Stimulated activated naive B cell treated with anti-CD40 and anti-IgM and Interleukin-4, amounts not matched to agents 10 μg/mL and 1 μg/mL and 100 μg/mL, for 72 hours (primary cell): Measurements from ENCODE around the gene NRXN3.

Source experiments
- ATAC-seq, 2 donors: fragments of 150-1000 bp; cut with Tn5 transposase; replicated peaks; 2 replicates each; pipeline ENCODE4 v1.10.0; 2021; ENCODE audit warnings: moderate library complexity in 1 of 2
- DNase-seq: peaks from one replicate; pipeline ENCODE4 v3.0.0; 2021
- H3K27ac Mint-ChIP-seq: one replicate; pipeline ENCODE4 v1.8.0; 2022; ENCODE audit warnings: mild to moderate bottlenecking, mixed read lengths
- H3K27me3 Mint-ChIP-seq, 2 donors: one replicate each; pipeline ENCODE4 v1.8.0; 2022; ENCODE audit warnings: mixed read lengths in 2 of 2
- H3K36me3 Mint-ChIP-seq, 2 donors: one replicate each; pipeline ENCODE4 v1.8.0; 2022; ENCODE audit warnings: mixed read lengths in 2 of 2, mild to moderate bottlenecking in 1 of 2
- H3K4me1 Mint-ChIP-seq, 2 donors: one replicate each; pipeline ENCODE4 v1.8.0; 2022; ENCODE audit warnings: mixed read lengths in 2 of 2, mild to moderate bottlenecking in 1 of 2
- H3K4me3 Mint-ChIP-seq, 2 donors: one replicate each; pipeline ENCODE4 v1.8.0; 2022; ENCODE audit warnings: mild to moderate bottlenecking in 2 of 2, mixed read lengths in 2 of 2, moderate library complexity in 1 of 2
- H3K9me3 Mint-ChIP-seq, 2 donors: one replicate each; pipeline ENCODE4 v1.8.0; 2022; ENCODE audit warnings: mixed read lengths in 2 of 2, mild to moderate bottlenecking in 1 of 2

Gene NRXN3

GRCh38 chr14:79260406-79260805 is 1090.2 kb downstream of the NRXN3 start:
- ATAC-seq (no peak), DNase-seq (no peak)
- Mint-ChIP-seq H3K27me3 (no peaks in the 10 kb centered on the region), H3K36me3 (no peaks in the 10 kb centered on the region), H3K4me1 (no peaks in the 10 kb centered on the region), H3K9me3 (peaks cover 0 to 3% of the 10 kb centered on the region in 2 donors), H3K4me3 (no peak overlapping the region), H3K27ac (no peak overlapping the region)

- DNase-seq (no peak), ATAC-seq (no peak)
- Mint-ChIP-seq H3K9me3 (peaks cover 0 to 1% of the 10 kb centered on the region in 2 donors), H3K36me3 (no peaks in the 10 kb centered on the region), H3K27ac (no peak overlapping the region), H3K4me3 (no peak overlapping the region), H3K27me3 (no peaks in the 10 kb centered on the region), H3K4me1 (no peaks in the 10 kb centered on the region)
Measured at GRCh38 chr14:79265366-79265946, 1095.3 kb downstream of the NRXN3 start.

GRCh38 chr14:79270361-79270760 is 1100.2 kb downstream of the NRXN3 start:
- Mint-ChIP-seq H3K27ac (no peak overlapping the region), H3K36me3 (no peaks in the 10 kb centered on the region), H3K4me1 (no peaks in the 10 kb centered on the region), H3K9me3 (no peaks in the 10 kb centered on the region), H3K4me3 (no peak overlapping the region), H3K27me3 (peaks cover 0 to under 1% of the 10 kb centered on the region in 2 donors)
- DNase-seq: no peak
- ATAC-seq: no peak

GRCh38 chr14:79271122-79271521 is 1100.9 kb downstream of the NRXN3 start:
- no peaks in the 10 kb centered on the region for H3K9me3 Mint-ChIP-seq
- H3K27me3 Mint-ChIP-seq: peaks cover 0 to 7% of the 10 kb centered on the region in 2 donors
- H3K36me3 Mint-ChIP-seq: no peaks in the 10 kb centered on the region
- no peak for ATAC-seq
- H3K27ac Mint-ChIP-seq: no peak overlapping the region
- H3K4me3 Mint-ChIP-seq: no peak overlapping the region
- H3K4me1 Mint-ChIP-seq: no peaks in the 10 kb centered on the region
- DNase-seq: no peak

- Mint-ChIP-seq H3K4me1 (peaks cover 0 to 7% of the 10 kb centered on the region in 2 donors), H3K27ac (no peak overlapping the region), H3K4me3 (no peak overlapping the region), H3K27me3 (peaks cover 30 to 38% of the 10 kb centered on the region in 2 donors), H3K36me3 (no peaks in the 10 kb centered on the region), H3K9me3 (no peaks in the 10 kb centered on the region)
- ATAC-seq: no peak
- no peak for DNase-seq
Measured at GRCh38 chr14:79274641-79275291, 1104.6 kb downstream of the NRXN3 start.

GRCh38 chr14:79275292-79275655 is 1105.1 kb downstream of the NRXN3 start:
- Mint-ChIP-seq H3K27me3 (peaks cover 35 to 43% of the 10 kb centered on the region in 2 donors), H3K4me3 (no peak overlapping the region), H3K36me3 (peaks cover 0 to 3% of the 10 kb centered on the region in 2 donors), H3K4me1 (peaks cover 0 to 7% of the 10 kb centered on the region in 2 donors), H3K27ac (no peak overlapping the region), H3K9me3 (no peaks in the 10 kb centered on the region)
- ATAC-seq: no peak
- DNase-seq: no peak

- Mint-ChIP-seq H3K4me3 (no peak overlapping the region), H3K27me3 (peaks cover 44 to 72% of the 10 kb centered on the region in 2 donors), H3K36me3 (peaks cover 0 to 4% of the 10 kb centered on the region in 2 donors), H3K27ac (no peak overlapping the region), H3K4me1 (peaks cover 0 to 7% of the 10 kb centered on the region in 2 donors), H3K9me3 (peaks cover 0 to 2% of the 10 kb centered on the region in 2 donors)
- ATAC-seq (no peak), DNase-seq (no peak)
Measured at GRCh38 chr14:79278286-79278797, 1108.2 kb downstream of the NRXN3 start.

GRCh38 chr14:79278798-79279644 is 1108.8 kb downstream of the NRXN3 start:
- H3K27ac Mint-ChIP-seq: no peak overlapping the region
- H3K27me3 Mint-ChIP-seq: peaks cover 44 to 72% of the 10 kb centered on the region in 2 donors
- H3K36me3 Mint-ChIP-seq: peaks cover 0 to 4% of the 10 kb centered on the region in 2 donors
- peaks cover 0 to 7% of the 10 kb centered on the region in 2 donors for H3K4me1 Mint-ChIP-seq
- H3K9me3 Mint-ChIP-seq: peaks cover 0 to 2% of the 10 kb centered on the region in 2 donors
- peak overlapping the region in 1 of 2 donors; percentile 48 for H3K4me3 Mint-ChIP-seq
- no peak for DNase-seq
- peak; percentile 19 to 51 for ATAC-seq

GRCh38 chr14:79279645-79280597 is 1109.7 kb downstream of the NRXN3 start:
- peaks cover 0 to 7% of the 10 kb centered on the region in 2 donors for H3K4me1 Mint-ChIP-seq
- H3K36me3 Mint-ChIP-seq: peaks cover 0 to 4% of the 10 kb centered on the region in 2 donors
- peaks cover 0 to 2% of the 10 kb centered on the region in 2 donors for H3K9me3 Mint-ChIP-seq
- H3K4me3 Mint-ChIP-seq: peak overlapping the region in 1 of 2 donors; percentile 48
- no peak overlapping the region for H3K27ac Mint-ChIP-seq
- peaks cover 44 to 75% of the 10 kb centered on the region in 2 donors for H3K27me3 Mint-ChIP-seq
- ATAC-seq: no peak
- no peak for DNase-seq

- Mint-ChIP-seq H3K36me3 (peaks cover 0 to 4% of the 10 kb centered on the region in 2 donors), H3K27ac (no peak overlapping the region), H3K9me3 (peaks cover 0 to 2% of the 10 kb centered on the region in 2 donors)
Measured at GRCh38 chr14:79281244-79282152, 1111.3 kb downstream of the NRXN3 start.

GRCh38 chr14:79284621-79285020 is 1114.4 kb downstream of the NRXN3 start:
- H3K27ac Mint-ChIP-seq: no peak overlapping the region
- H3K36me3 Mint-ChIP-seq: peaks cover 0 to 4% of the 10 kb centered on the region in 2 donors
- H3K4me1 Mint-ChIP-seq: peaks cover 0 to 2% of the 10 kb centered on the region in 2 donors
- H3K4me3 Mint-ChIP-seq: no peak overlapping the region
- ATAC-seq (no peak), DNase-seq (no peak)
- peaks cover 0 to 2% of the 10 kb centered on the region in 2 donors for H3K9me3 Mint-ChIP-seq
- peaks cover 16 to 41% of the 10 kb centered on the region in 2 donors for H3K27me3 Mint-ChIP-seq

More at GRCh38 chr14:79281244-79282152, 1111.3 kb downstream of the NRXN3 start:
- Mint-ChIP-seq H3K4me1 (peaks cover 0 to 7% of the 10 kb centered on the region in 2 donors), H3K27me3 (peaks cover 44 to 70% of the 10 kb centered on the region in 2 donors), H3K4me3 (no peak overlapping the region)
- no peak for ATAC-seq
- no peak for DNase-seq

- peaks cover 0 to 1% of the 10 kb centered on the region in 2 donors for H3K36me3 Mint-ChIP-seq
- DNase-seq: no peak
Measured at GRCh38 chr14:79285263-79285662, 1115.1 kb downstream of the NRXN3 start.

More at GRCh38 chr14:79285263-79285662, 1115.1 kb downstream of the NRXN3 start:
- Mint-ChIP-seq H3K27ac (no peak overlapping the region), H3K4me3 (no peak overlapping the region), H3K4me1 (no peaks in the 10 kb centered on the region), H3K27me3 (peaks cover 10 to 34% of the 10 kb centered on the region in 2 donors), H3K9me3 (peaks cover 3 to 4% of the 10 kb centered on the region in 2 donors)
- ATAC-seq: no peak
